ENCODE measurements around the gene NADK. TPM values are rescaled to one million over a fixed set of nuclear protein-coding genes. Genes with fewer than 3 reads are reported as not detected.

The NADK gene
- total RNA-seq, 1 experiment from 2014 or later = 93.4 TPM

DNA sequence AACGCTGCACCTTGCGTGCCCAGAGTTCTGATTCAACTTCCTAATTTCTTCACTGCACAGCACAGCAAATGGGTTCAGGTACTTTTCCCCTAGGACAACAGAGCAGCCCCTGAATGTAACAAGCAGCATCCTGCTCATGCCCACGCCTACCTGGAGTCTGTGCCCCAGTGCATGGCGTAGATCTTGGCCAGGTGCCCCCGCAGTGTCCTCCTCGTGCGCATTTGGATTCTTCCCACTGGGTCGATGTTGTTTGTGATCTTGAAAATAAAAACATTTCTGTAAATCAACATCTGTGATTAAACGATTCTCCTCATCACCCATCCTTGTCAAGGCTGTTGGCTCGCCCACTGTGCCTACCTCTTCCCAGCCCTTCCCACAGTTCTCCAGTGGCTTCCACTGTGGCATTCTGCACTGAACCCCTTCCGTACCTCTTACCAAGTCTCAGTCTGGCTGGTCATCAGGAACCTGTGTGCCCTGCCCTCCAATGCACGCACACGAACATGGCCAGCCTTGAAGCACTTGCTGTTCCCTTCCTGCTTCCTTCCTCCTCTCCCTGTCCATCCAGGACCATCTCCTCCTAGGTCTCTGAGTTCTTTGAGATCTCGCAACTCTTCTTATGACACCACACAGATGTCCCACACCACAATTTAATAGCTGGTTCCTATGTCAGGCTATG lies 37.5 kb upstream of the NADK start:
- DNase-seq (ENCODE audit: low read depth, low spot score) (no peak), ATAC-seq (no peak)
- H3K79me2 ChIP-seq (ENCODE audit: insufficient read depth, low read length) = peaks cover 39% of the 10 kb centered on the region
- no peaks in the 10 kb centered on the region for H3K9me3 ChIP-seq (ENCODE audit: control insufficient read depth in 1 of 2, insufficient read depth in 1 of 2, low read depth in 1 of 2, low read length in 2 of 2)
- H2AFZ ChIP-seq (ENCODE audit: low read depth, low read length, poor library complexity, severe bottlenecking) = no peak overlapping the region
- H3K9me2 ChIP-seq (ENCODE audit: insufficient read depth) = no peaks in the 10 kb centered on the region
- ChIA-PET CTCF (no interaction called here), POLR2A (no interaction called here), RAD21 (ENCODE audit: low non-redundant PET in 1 of 2, low total read pairs in 2 of 2, uncharacterized antibody in 2 of 2, unreplicated experiment in 2 of 2) (no interaction called here)
- no peaks in the 10 kb centered on the region for H3K27me3 ChIP-seq (ENCODE audit: insufficient read depth, low read length)
- intact Hi-C loops (cut with micrococcal nuclease) = no loop called here
- BruUV-seq (replicated peaks) = no TSS peak
- peaks cover 9 to 38% of the 10 kb centered on the region in 2 experiments for H3K36me3 ChIP-seq (ENCODE audit: control insufficient read depth in 1 of 2, insufficient read depth in 2 of 2, low read length in 2 of 2)
- no peak overlapping the region for H3K4me2 ChIP-seq (ENCODE audit: low read length)
- H3K9ac ChIP-seq (ENCODE audit: low read length) = no peak overlapping the region
- no peaks in the 10 kb centered on the region for H4K20me1 ChIP-seq (ENCODE audit: insufficient read depth)
- no peak overlapping the region for H3K4me3 ChIP-seq (replicated peaks in 1 of 2; ENCODE audit: low read depth in 1 of 2, low read length in 2 of 2)
- H3K4me1 ChIP-seq (ENCODE audit: control insufficient read depth in 1 of 2, insufficient read depth in 2 of 2, low read length in 2 of 2) = no peaks in the 10 kb centered on the region
- TF ChIP-seq, protein P1, sequence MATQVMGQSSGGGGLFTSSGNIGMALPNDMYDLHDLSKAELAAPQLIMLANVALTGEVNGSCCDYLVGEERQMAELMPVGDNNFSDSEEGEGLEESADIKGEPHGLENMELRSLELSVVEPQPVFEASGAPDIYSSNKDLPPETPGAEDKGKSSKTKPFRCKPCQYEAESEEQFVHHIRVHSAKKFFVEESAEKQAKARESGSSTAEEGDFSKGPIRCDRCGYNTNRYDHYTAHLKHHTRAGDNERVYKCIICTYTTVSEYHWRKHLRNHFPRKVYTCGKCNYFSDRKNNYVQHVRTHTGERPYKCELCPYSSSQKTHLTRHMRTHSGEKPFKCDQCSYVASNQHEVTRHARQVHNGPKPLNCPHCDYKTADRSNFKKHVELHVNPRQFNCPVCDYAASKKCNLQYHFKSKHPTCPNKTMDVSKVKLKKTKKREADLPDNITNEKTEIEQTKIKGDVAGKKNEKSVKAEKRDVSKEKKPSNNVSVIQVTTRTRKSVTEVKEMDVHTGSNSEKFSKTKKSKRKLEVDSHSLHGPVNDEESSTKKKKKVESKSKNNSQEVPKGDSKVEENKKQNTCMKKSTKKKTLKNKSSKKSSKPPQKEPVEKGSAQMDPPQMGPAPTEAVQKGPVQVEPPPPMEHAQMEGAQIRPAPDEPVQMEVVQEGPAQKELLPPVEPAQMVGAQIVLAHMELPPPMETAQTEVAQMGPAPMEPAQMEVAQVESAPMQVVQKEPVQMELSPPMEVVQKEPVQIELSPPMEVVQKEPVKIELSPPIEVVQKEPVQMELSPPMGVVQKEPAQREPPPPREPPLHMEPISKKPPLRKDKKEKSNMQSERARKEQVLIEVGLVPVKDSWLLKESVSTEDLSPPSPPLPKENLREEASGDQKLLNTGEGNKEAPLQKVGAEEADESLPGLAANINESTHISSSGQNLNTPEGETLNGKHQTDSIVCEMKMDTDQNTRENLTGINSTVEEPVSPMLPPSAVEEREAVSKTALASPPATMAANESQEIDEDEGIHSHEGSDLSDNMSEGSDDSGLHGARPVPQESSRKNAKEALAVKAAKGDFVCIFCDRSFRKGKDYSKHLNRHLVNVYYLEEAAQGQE (IDR thresholded peaks at IDR 0.05; ENCODE audit: low read depth) = no peak
- no peak for TF ChIP-seq EGR1 (IDR thresholded peaks at IDR 0.05; ENCODE audit: low read depth)
- H3K27ac ChIP-seq (ENCODE audit: low read depth, low read length) = no peak overlapping the region

DNA sequence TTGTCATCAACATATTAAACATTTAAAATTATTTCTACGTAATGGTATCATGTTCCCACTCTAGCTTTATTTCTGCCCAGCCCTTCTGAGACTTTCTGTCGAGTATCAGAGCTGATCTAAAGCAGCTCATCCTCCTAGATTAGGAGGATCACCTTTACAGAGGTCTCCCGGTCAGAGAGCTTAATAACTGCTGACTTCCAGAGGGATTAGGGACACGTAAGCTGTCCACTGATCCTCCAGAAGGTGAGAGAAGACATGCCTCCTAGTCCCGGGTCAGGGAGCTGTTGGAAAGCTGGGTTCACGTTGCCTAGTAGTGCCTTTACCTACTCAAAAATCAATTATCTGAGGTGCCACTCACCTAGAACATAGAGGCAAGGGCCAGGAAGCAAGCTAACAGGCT lies 31.2 kb upstream of the NADK start:
- no TSS peak for BruUV-seq (replicated peaks)
- intact Hi-C loops (cut with micrococcal nuclease) = no loop called here
- no peak overlapping the region for H2AFZ ChIP-seq (ENCODE audit: low read depth, low read length, poor library complexity, severe bottlenecking)
- H3K4me3 ChIP-seq (replicated peaks in 1 of 2; ENCODE audit: low read depth in 1 of 2, low read length in 2 of 2) = no peak overlapping the region
- peaks cover 32 to 34% of the 10 kb centered on the region in 2 experiments for H3K36me3 ChIP-seq (ENCODE audit: control insufficient read depth in 1 of 2, insufficient read depth in 2 of 2, low read length in 2 of 2)
- peaks cover 29% of the 10 kb centered on the region for H3K79me2 ChIP-seq (ENCODE audit: insufficient read depth, low read length)
- H3K4me2 ChIP-seq (ENCODE audit: low read length) = no peak overlapping the region
- H3K9me2 ChIP-seq (ENCODE audit: insufficient read depth) = no peaks in the 10 kb centered on the region
- RAD21 ChIA-PET (ENCODE audit: low non-redundant PET in 1 of 2, low total read pairs in 2 of 2, uncharacterized antibody in 2 of 2, unreplicated experiment in 2 of 2) = no interaction called here
- POLR2A ChIA-PET = no interaction called here
- no peaks in the 10 kb centered on the region for H3K27me3 ChIP-seq (ENCODE audit: insufficient read depth, low read length)
- DNase-seq (ENCODE audit: low read depth, low spot score) (no peak), ATAC-seq (no peak)
- H4K20me1 ChIP-seq (ENCODE audit: insufficient read depth) = no peaks in the 10 kb centered on the region
- H3K9ac ChIP-seq (ENCODE audit: low read length) = no peak overlapping the region
- no peaks in the 10 kb centered on the region for H3K4me1 ChIP-seq (ENCODE audit: control insufficient read depth in 1 of 2, insufficient read depth in 2 of 2, low read length in 2 of 2)
- CTCF ChIA-PET = no interaction called here
- no peak overlapping the region for H3K27ac ChIP-seq (ENCODE audit: low read depth, low read length)
- H3K9me3 ChIP-seq (ENCODE audit: control insufficient read depth in 1 of 2, insufficient read depth in 1 of 2, low read depth in 1 of 2, low read length in 2 of 2) = no peaks in the 10 kb centered on the region
- TF ChIP-seq EGR1 (IDR thresholded peaks at IDR 0.05; ENCODE audit: low read depth) (no peak), POLR2A (IDR thresholded peaks at IDR 0.05; ENCODE audit: borderline replicate concordance, extremely low read depth, insufficient read depth, insufficient read length) (no peak), RAD21 (IDR thresholded peaks at IDR 0.05; ENCODE audit: low read depth) (no peak), TCF7L2 (IDR thresholded peaks at IDR 0.05; ENCODE audit: borderline replicate concordance, extremely low read depth, insufficient read depth, insufficient read length) (no peak), JUND (IDR thresholded peaks at IDR 0.05) (no peak), ZNF274 (IDR thresholded peaks at IDR 0.05; ENCODE audit: low read depth, low read length) (no peak), EZH2phosphoT487 (IDR thresholded peaks at IDR 0.05; ENCODE audit: borderline replicate concordance) (no peak), ZFX (IDR thresholded peaks at IDR 0.05) (no peak), SRF (IDR thresholded peaks at IDR 0.05; ENCODE audit: low read depth) (no peak), EZH2 (IDR thresholded peaks at IDR 0.05) (no peak), CBX3 (IDR thresholded peaks at IDR 0.05; ENCODE audit: low read depth) (no peak), FOSL1 (IDR thresholded peaks at IDR 0.05; ENCODE audit: low read depth) (no peak), SIN3A (IDR thresholded peaks at IDR 0.05; ENCODE audit: low read depth) (no peak), POLR2AphosphoS5 (IDR thresholded peaks at IDR 0.05; ENCODE audit: low read depth, low read length) (no peak)
- TF ChIP-seq, protein P2, sequence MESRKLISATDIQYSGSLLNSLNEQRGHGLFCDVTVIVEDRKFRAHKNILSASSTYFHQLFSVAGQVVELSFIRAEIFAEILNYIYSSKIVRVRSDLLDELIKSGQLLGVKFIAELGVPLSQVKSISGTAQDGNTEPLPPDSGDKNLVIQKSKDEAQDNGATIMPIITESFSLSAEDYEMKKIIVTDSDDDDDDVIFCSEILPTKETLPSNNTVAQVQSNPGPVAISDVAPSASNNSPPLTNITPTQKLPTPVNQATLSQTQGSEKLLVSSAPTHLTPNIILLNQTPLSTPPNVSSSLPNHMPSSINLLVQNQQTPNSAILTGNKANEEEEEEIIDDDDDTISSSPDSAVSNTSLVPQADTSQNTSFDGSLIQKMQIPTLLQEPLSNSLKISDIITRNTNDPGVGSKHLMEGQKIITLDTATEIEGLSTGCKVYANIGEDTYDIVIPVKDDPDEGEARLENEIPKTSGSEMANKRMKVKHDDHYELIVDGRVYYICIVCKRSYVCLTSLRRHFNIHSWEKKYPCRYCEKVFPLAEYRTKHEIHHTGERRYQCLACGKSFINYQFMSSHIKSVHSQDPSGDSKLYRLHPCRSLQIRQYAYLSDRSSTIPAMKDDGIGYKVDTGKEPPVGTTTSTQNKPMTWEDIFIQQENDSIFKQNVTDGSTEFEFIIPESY (IDR thresholded peaks at IDR 0.05; ENCODE audit: extremely low read depth, insufficient replicate concordance, low read length) = no peak
- TF ChIP-seq, protein P3, sequence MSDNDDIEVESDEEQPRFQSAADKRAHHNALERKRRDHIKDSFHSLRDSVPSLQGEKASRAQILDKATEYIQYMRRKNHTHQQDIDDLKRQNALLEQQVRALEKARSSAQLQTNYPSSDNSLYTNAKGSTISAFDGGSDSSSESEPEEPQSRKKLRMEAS (IDR thresholded peaks at IDR 0.05) = no peak
